Measurements from ENCODE around the gene TPSD1. TPM values are rescaled to one million over a fixed set of nuclear protein-coding genes. Genes with fewer than 3 reads are reported as not detected.

TPSD1 gene
- total and polyA plus RNA-seq, 2 donors from 2014 or later = 7.9 TPM; not detected in 1

- TF ChIP-seq CTCF (IDR thresholded peaks at IDR 0.05; ENCODE audit: borderline replicate concordance, extremely low read depth, insufficient read depth) = peak; percentile 77
- FAIRE-seq (no peak), DNase-seq (peak; percentile 71 to 91 (median 81))
- Histone ChIP-seq H3K4me1 (ENCODE audit: control insufficient read depth in 2 of 3, insufficient read depth in 2 of 3, low read depth in 1 of 3, low read length in 3 of 3) (peaks cover 0 to 14% (median 0%) of the 10 kb centered on the region in 3 donors), H3K27ac (ENCODE audit: low read depth in 2 of 2, low read length in 2 of 2) (no peak overlapping the region), H3K27me3 (ENCODE audit: control insufficient read depth, insufficient read depth, low read length) (no peaks in the 10 kb centered on the region), H3K9ac (ENCODE audit: low read length in 3 of 3) (no peak overlapping the region), H3K36me3 (ENCODE audit: control insufficient read depth in 2 of 3, insufficient read depth in 3 of 3, low read length in 3 of 3) (no peaks in the 10 kb centered on the region), H3K9me3 (ENCODE audit: control insufficient read depth in 2 of 3, insufficient read depth in 1 of 3, low read length in 3 of 3) (no peaks in the 10 kb centered on the region), H3K4me3 (ENCODE audit: low read length in 3 of 3) (no peak overlapping the region)
- intact Hi-C loops (cut with DNase I) = no loop called here
These were observed 45.0 kb downstream of the TPSD1 start for GRCh38 chr16:1300664-1301476.

GRCh38 chr16:1301562-1301961 lies 45.7 kb downstream of the TPSD1 start:
- DNase-seq (peak in 1 of 5 donors; percentile 60), FAIRE-seq (no peak)
- H3K9me3 ChIP-seq (ENCODE audit: control insufficient read depth in 2 of 3, insufficient read depth in 1 of 3, low read length in 3 of 3) = no peaks in the 10 kb centered on the region
- H3K27me3 ChIP-seq (ENCODE audit: control insufficient read depth, insufficient read depth, low read length) = no peaks in the 10 kb centered on the region
- H3K9ac ChIP-seq (ENCODE audit: low read length in 3 of 3) = no peak overlapping the region
- TF ChIP-seq CTCF (IDR thresholded peaks at IDR 0.05; ENCODE audit: borderline replicate concordance, extremely low read depth, insufficient read depth) = no peak
- no peaks in the 10 kb centered on the region for H3K36me3 ChIP-seq (ENCODE audit: control insufficient read depth in 2 of 3, insufficient read depth in 3 of 3, low read length in 3 of 3)
- intact Hi-C loops (cut with DNase I) = no loop called here
- H3K4me1 ChIP-seq (ENCODE audit: control insufficient read depth in 2 of 3, insufficient read depth in 2 of 3, low read depth in 1 of 3, low read length in 3 of 3) = peaks cover 0 to 14% (median 0%) of the 10 kb centered on the region in 3 donors
- no peak overlapping the region for H3K27ac ChIP-seq (ENCODE audit: low read depth in 2 of 2, low read length in 2 of 2)
- H3K4me3 ChIP-seq (ENCODE audit: low read length in 3 of 3) = no peak overlapping the region

- Histone ChIP-seq H3K4me3 (ENCODE audit: low read length in 3 of 3) (no peak overlapping the region), H3K9ac (ENCODE audit: low read length in 3 of 3) (no peak overlapping the region), H3K36me3 (ENCODE audit: control insufficient read depth in 2 of 3, insufficient read depth in 3 of 3, low read length in 3 of 3) (no peaks in the 10 kb centered on the region), H3K27me3 (ENCODE audit: control insufficient read depth, insufficient read depth, low read length) (no peaks in the 10 kb centered on the region), H3K9me3 (ENCODE audit: control insufficient read depth in 2 of 3, insufficient read depth in 1 of 3, low read length in 3 of 3) (no peaks in the 10 kb centered on the region), H3K27ac (ENCODE audit: low read depth in 2 of 2, low read length in 2 of 2) (no peak overlapping the region), H3K4me1 (ENCODE audit: control insufficient read depth in 2 of 3, insufficient read depth in 2 of 3, low read depth in 1 of 3, low read length in 3 of 3) (peaks cover 0 to 7% (median 0%) of the 10 kb centered on the region in 3 donors)
- intact Hi-C loops (cut with DNase I) = no loop called here
- FAIRE-seq (no peak), DNase-seq (no peak)
- TF ChIP-seq CTCF (IDR thresholded peaks at IDR 0.05; ENCODE audit: borderline replicate concordance, extremely low read depth, insufficient read depth) = no peak
These were observed 50.0 kb downstream of the TPSD1 start for GRCh38 chr16:1305823-1306222.

Data from kidney (tissue), 14 donors.